Measurements from ENCODE around the gene KRTAP19-8. TPM values are rescaled to one million over a fixed set of nuclear protein-coding genes. Genes with fewer than 3 reads are reported as not detected.

The KRTAP19-8 gene
- polyA plus RNA-seq, 1 of the 3 experiments (the other 2 are of a cell fraction): not detected

- TF ChIP-seq PBX3 (IDR thresholded peaks at IDR 0.05): no peak
- no peak for TF ChIP-seq NFIC (IDR thresholded peaks at IDR 0.05; ENCODE audit: borderline replicate concordance)
- no peak for TF ChIP-seq FOXM1 (IDR thresholded peaks at IDR 0.05; ENCODE audit: low read depth)
- TF ChIP-seq FOSL2 (IDR thresholded peaks at IDR 0.05; ENCODE audit: borderline replicate concordance, low read depth): no peak
- TF ChIP-seq TCF12 (IDR thresholded peaks at IDR 0.05): no peak
These were observed 46.4 kb upstream of the KRTAP19-8 start (continued) for GRCh38 chr21:31084689-31085088.

DNA sequence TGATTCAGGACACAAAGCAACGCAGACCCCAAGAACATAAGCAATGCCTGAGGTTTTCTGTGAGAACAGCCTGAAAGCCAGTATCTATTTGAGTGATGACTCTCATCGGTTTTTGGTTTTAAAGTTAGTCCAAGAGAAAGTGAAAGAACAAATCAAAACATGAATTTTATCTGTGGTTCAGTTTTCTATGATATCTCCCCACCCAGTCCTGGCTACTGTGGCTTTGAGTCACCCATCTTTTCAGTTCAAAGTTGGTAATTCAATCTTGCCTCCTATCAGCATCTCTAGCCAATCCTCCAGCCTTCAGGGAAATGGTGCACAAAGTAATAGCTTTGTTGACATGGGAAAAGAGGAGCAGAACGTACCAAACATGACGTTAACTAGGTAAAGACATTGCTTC is 40.5 kb upstream of the KRTAP19-8 start:
- no peak overlapping the region for H3K9ac ChIP-seq
- peaks cover 25% of the 10 kb centered on the region; the same call in 1 of the 2 replicates for H3K27me3 ChIP-seq (ENCODE audit: insufficient read depth)
- H3K36me3 ChIP-seq (replicated peaks in 1 of 2; ENCODE audit: control insufficient read depth in 1 of 2, insufficient read depth in 2 of 2, low read length in 1 of 2): no peaks in the 10 kb centered on the region
- ChIA-PET CTCF (interaction anchor here (0.8 kb wide), 1 partner anchor 24 kb away, joined by 3 read pairs; no protein-coding TSS in a partner anchor), POLR2A (no interaction called here)
- H3K9me3 ChIP-seq: no peaks in the 10 kb centered on the region
- no peaks in the 10 kb centered on the region for H3K9me2 ChIP-seq
- H3F3A ChIP-seq (replicated peaks; ENCODE audit: insufficient read depth): no peaks in the 10 kb centered on the region
- H3K79me2 ChIP-seq (ENCODE audit: insufficient read depth): no peaks in the 10 kb centered on the region
- 0 out of 2 replicates have a peak overlapping the region, but pooled peaks have one; percentile 16 for H2AFZ ChIP-seq (ENCODE audit: low read depth)
- H3K4me1 ChIP-seq (ENCODE audit: control insufficient read depth in 1 of 2, insufficient read depth in 2 of 2, low read depth in 1 of 2, low read length in 1 of 2): no peaks in the 10 kb centered on the region
- no peak for DNase-seq
- no peak for TF ChIP-seq IRF3 (IDR thresholded peaks at IDR 0.05; ENCODE audit: low read depth, low read length)
- no peaks in the 10 kb centered on the region for H4K20me1 ChIP-seq (ENCODE audit: insufficient read depth)
- H3K4me2 ChIP-seq: no peak overlapping the region
- WGBS (ENCODE audit: low lambda C conversion rate): 0% methylated on average over 4 of the region's 4 CpGs
- H3K27ac ChIP-seq (ENCODE audit: low read depth in 2 of 2, low read length in 1 of 2): no peak overlapping the region
- H3K4me3 ChIP-seq (ENCODE audit: low read depth in 2 of 2, low read length in 1 of 2): no peak overlapping the region

- Histone ChIP-seq H3K9me2 (no peaks in the 10 kb centered on the region), H3K4me1 (ENCODE audit: control insufficient read depth in 1 of 2, insufficient read depth in 2 of 2, low read depth in 1 of 2, low read length in 1 of 2) (no peaks in the 10 kb centered on the region), H2AFZ (ENCODE audit: low read depth) (no peak overlapping the region), H3K27ac (ENCODE audit: low read depth in 2 of 2, low read length in 1 of 2) (no peak overlapping the region), H3K4me2 (no peak overlapping the region), H3F3A (replicated peaks; ENCODE audit: insufficient read depth) (no peaks in the 10 kb centered on the region), H4K20me1 (ENCODE audit: insufficient read depth) (no peaks in the 10 kb centered on the region), H3K27me3 (ENCODE audit: insufficient read depth) (peaks cover 25% of the 10 kb centered on the region; the same call in 1 of the 2 replicates), H3K36me3 (replicated peaks in 1 of 2; ENCODE audit: control insufficient read depth in 1 of 2, insufficient read depth in 2 of 2, low read length in 1 of 2) (no peaks in the 10 kb centered on the region), H3K4me3 (ENCODE audit: low read depth in 2 of 2, low read length in 1 of 2) (no peak overlapping the region), H3K9me3 (no peaks in the 10 kb centered on the region), H3K79me2 (ENCODE audit: insufficient read depth) (no peaks in the 10 kb centered on the region), H3K9ac (no peak overlapping the region)
- TF ChIP-seq RCOR1 (IDR thresholded peaks at IDR 0.05; ENCODE audit: low read length) (no peak), TEAD4 (IDR thresholded peaks at IDR 0.05; ENCODE audit: borderline replicate concordance, insufficient read depth) (no peak), SMC3 (IDR thresholded peaks at IDR 0.05; ENCODE audit: low read depth, low read length) (no peak), CTCF (IDR thresholded peaks at IDR 0.05) (no peak), POLR2AphosphoS5 (IDR thresholded peaks at IDR 0.05; ENCODE audit: low read depth, low read length) (no peak), TCF12 (IDR thresholded peaks at IDR 0.05) (no peak), EP300 (IDR thresholded peaks at IDR 0.05; ENCODE audit: borderline replicate concordance in 1 of 2, low read depth in 1 of 2, low read length in 1 of 2) (no peak)
- DNase-seq: no peak
- ChIA-PET CTCF (interaction anchor here (0.8 kb wide), 1 partner anchor 25 kb away, joined by 3 read pairs; no protein-coding TSS in a partner anchor), POLR2A (no interaction called here)
- WGBS (ENCODE audit: low lambda C conversion rate): 6% methylated on average over 4 of the region's 4 CpGs
These were observed 39.9 kb upstream of the KRTAP19-8 start for GRCh38 chr21:31078216-31078615.

Measured in SK-N-SH (cell line).